PFSK-1 (cell line): ENCODE data around the gene CKAP4.

Experiments used
- POLR2AphosphoS5 ChIP-seq: IDR thresholded peaks from 2 replicates; pipeline ENCODE4 v1.6.1; 2012; ENCODE audit warnings: low read depth, mild to moderate bottlenecking, control low read depth, low read length, moderate library complexity
- REST ChIP-seq, 2 experiments: IDR thresholded peaks; 2 replicates each; pipeline versions ENCODE4 v1.6.1 to v1.8.0; 2011 to 2012; ENCODE audit warnings: low read depth in 2 of 2, low read length in 2 of 2, control low read depth in 1 of 2, inconsistent platforms in 1 of 2, mild to moderate bottlenecking in 1 of 2, moderate library complexity in 1 of 2; ENCODE audit not compliant: insufficient read depth in 1 of 2
- SIN3A ChIP-seq: IDR thresholded peaks from 2 replicates; pipeline ENCODE4 v1.6.1; 2012; ENCODE audit warnings: mild to moderate bottlenecking, low read length, moderate library complexity, borderline replicate concordance; ENCODE audit not compliant: insufficient read depth

DNA sequence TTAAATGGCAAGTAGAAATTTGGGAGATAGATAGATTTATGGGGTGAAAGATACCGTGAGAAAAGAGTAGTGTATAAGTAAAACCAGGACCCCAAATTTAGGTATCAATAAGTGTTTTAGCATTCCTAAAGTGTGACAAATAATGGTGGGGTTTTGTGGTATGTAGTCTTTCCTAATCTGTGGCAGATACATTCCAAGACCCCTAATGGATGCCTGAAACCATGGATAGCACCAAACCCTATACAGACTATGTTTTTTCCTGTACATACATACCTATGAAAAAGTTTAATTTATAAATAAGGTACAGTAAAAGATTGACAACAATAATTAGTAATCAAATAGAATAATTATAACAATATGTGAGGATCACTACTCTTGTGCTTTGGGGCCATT, 40.3 kb upstream of the CKAP4 start:
- TF ChIP-seq REST (IDR thresholded peaks at IDR 0.05; ENCODE audit: insufficient read depth in 1 of 2, low read depth in 2 of 2, low read length in 2 of 2) (no peak), SIN3A (no peak), POLR2AphosphoS5 (no peak)
